PC-3 (cell line): ENCODE measurements around the gene TRIP12. TPM values are rescaled to one million over a fixed set of nuclear protein-coding genes. Genes with fewer than 3 reads are reported as not detected.

Source experiments
- ATAC-seq: fragments of 200-7000 bp; cut with Tn5 transposase; 2 replicates; pipeline ENCODE4 v1.9.1; 2020; ENCODE audit warnings: mild to moderate bottlenecking, moderate library complexity
- BruUV-seq: library from RNA; stranded (reverse); fragments of 400-500 nt; replicated peaks from 2 replicates; lab custom pipeline; 2021; lab: Mats Ljungman, UMichigan
- CTCF ChIA-PET: fragments of 300-600 bp; sonication (Branson Sonifier 250); formaldehyde crosslinking; loops from one replicate; lab custom pipeline; 2022; ENCODE audit warnings: antibody characterized with exemption; lab: Charles Lee
- POLR2A ChIA-PET: fragments of 300-600 bp; sonication (Branson Sonifier 250); formaldehyde crosslinking; loops from one replicate; lab custom pipeline; 2022; ENCODE audit warnings: antibody characterized with exemption; ENCODE audit not compliant: unreplicated experiment; lab: Charles Lee
- DNase-seq: peaks from one replicate; pipeline ENCODE4 v3.0.0-alpha.2; 2015
- H2AFZ ChIP-seq: fragments of 300-600 bp; sonication (generic); 2 replicates; pipeline ENCODE4 v1.6.0; 2016; ENCODE audit warnings: antibody characterized with exemption, low read length
- H3F3A ChIP-seq: fragments of 300-600 bp; sonication (generic); one replicate; pipeline ENCODE4 v1.6.0; 2017; ENCODE audit warnings: antibody characterized with exemption, low read length, control low read depth, mild to moderate bottlenecking; ENCODE audit not compliant: unreplicated experiment
- H3K27ac ChIP-seq: fragments of 300-600 bp; sonication (generic); 2 replicates; pipeline ENCODE4 v1.5.1; 2016; ENCODE audit warnings: mild to moderate bottlenecking, low read length
- H3K27me3 ChIP-seq: fragments of 300-600 bp; sonication (generic); 2 replicates; pipeline ENCODE4 v1.6.1; 2016; ENCODE audit warnings: low read length, mixed read lengths
- H3K36me3 ChIP-seq: fragments of 300-600 bp; sonication (generic); 2 replicates; pipeline ENCODE4 v1.6.1; 2016; ENCODE audit warnings: low read depth, mixed run types, low read length, mixed read lengths
- H3K4me1 ChIP-seq: fragments of 300-600 bp; sonication (generic); 2 replicates; pipeline ENCODE4 v1.5.1; 2016; ENCODE audit warnings: low read length; ENCODE audit not compliant: insufficient read depth
- H3K4me2 ChIP-seq: fragments of 300-600 bp; sonication (generic); 2 replicates; pipeline ENCODE4 v1.6.0; 2016; ENCODE audit warnings: low read length
- H3K4me3 ChIP-seq: fragments of 300-600 bp; sonication (generic); 2 replicates; pipeline ENCODE4 v1.5.1; 2016; ENCODE audit warnings: mild to moderate bottlenecking, low read length, mixed read lengths
- H3K79me2 ChIP-seq: fragments of 300-600 bp; sonication (generic); 2 replicates; pipeline ENCODE4 v1.6.1; 2017; ENCODE audit warnings: low read length, mixed read lengths
- H3K9ac ChIP-seq: fragments of 300-600 bp; sonication (generic); 2 replicates; pipeline ENCODE4 v1.6.0; 2016; ENCODE audit warnings: mild to moderate bottlenecking, low read length
- H3K9me2 ChIP-seq: fragments of 300-600 bp; sonication (generic); replicated peaks from 2 replicates; pipeline ENCODE4 v1.6.1; 2016; ENCODE audit warnings: mixed run types, low read length, mixed read lengths
- H3K9me3 ChIP-seq: fragments of 300-600 bp; sonication (generic); 2 replicates; pipeline ENCODE4 v1.6.1; 2016; ENCODE audit warnings: low read length, mixed read lengths
- H4K20me1 ChIP-seq: fragments of 300-600 bp; sonication (generic); 2 replicates; pipeline ENCODE4 v1.6.1; 2016; ENCODE audit warnings: low read length, mixed read lengths
- EZH2 ChIP-seq: fragments of 300-600 bp; sonication (generic); IDR thresholded peaks from one replicate; pipeline ENCODE4 v1.6.1; 2017; ENCODE audit warnings: antibody characterized with exemption, mild to moderate bottlenecking, low read length; ENCODE audit not compliant: unreplicated experiment
- EZH2phosphoT487 ChIP-seq: fragments of 300-600 bp; sonication (generic); IDR thresholded peaks from 2 replicates; pipeline ENCODE4 v1.6.1; 2018; ENCODE audit warnings: mild to moderate bottlenecking, antibody characterized with exemption, low read length, borderline replicate concordance
- intact Hi-C: fragments of 100-400 bp; cut with micrococcal nuclease; formaldehyde crosslinking; loops from 2 replicates; pipeline ENCODE4 v1.9.0; 2023
- total RNA-seq: library from RNA; depleted of rRNA; stranded (reverse); fragments of >200 nt; gene quantifications from 2 replicates; pipeline ENCODE4 v1.2.3, GENCODE V29; 2014
- TF ChIP-seq, protein P1 (sequence below): fragments of 300-600 bp; sonication (generic); conservative IDR thresholded peaks from 2 replicates; pipeline ENCODE4 v1.5.1; 2017; ENCODE audit warnings: antibody characterized with exemption, low read depth, mild to moderate bottlenecking, low read length

Gene TRIP12
- total RNA-seq, 1 experiment from 2014 or later = 113 TPM

DNA sequence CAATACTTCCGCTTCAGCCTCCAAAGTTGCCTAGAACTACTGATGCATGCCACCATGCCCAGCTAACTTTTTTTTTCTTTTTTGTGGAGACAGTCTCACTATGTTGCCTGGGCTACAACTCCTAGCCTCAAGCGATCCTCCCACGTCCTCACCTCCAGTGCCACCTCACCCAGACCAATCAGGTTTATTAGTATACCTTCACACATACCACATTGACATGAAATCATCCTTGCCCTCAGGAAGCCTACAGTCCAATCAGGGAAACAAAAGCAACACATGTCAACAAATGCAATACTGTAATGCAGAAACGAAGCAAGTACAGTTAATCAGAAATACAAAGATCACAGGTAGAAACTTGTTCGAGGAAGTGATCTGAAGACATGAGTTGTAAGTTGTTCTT, 4.0 kb downstream of the TRIP12 start:
- H4K20me1 ChIP-seq = peaks cover 33% of the 10 kb centered on the region
- no peaks in the 10 kb centered on the region for H3K9me3 ChIP-seq
- no peak overlapping the region for H3K27ac ChIP-seq
- ATAC-seq (no peak), DNase-seq (no peak)
- no peak overlapping the region for H3K4me3 ChIP-seq
- H3K4me2 ChIP-seq = no peak overlapping the region
- H3K9ac ChIP-seq = no peak overlapping the region
- no peaks in the 10 kb centered on the region for H3K9me2 ChIP-seq
- TF ChIP-seq EZH2phosphoT487 (no peak), EZH2 (no peak)
- TF ChIP-seq, protein P1, sequence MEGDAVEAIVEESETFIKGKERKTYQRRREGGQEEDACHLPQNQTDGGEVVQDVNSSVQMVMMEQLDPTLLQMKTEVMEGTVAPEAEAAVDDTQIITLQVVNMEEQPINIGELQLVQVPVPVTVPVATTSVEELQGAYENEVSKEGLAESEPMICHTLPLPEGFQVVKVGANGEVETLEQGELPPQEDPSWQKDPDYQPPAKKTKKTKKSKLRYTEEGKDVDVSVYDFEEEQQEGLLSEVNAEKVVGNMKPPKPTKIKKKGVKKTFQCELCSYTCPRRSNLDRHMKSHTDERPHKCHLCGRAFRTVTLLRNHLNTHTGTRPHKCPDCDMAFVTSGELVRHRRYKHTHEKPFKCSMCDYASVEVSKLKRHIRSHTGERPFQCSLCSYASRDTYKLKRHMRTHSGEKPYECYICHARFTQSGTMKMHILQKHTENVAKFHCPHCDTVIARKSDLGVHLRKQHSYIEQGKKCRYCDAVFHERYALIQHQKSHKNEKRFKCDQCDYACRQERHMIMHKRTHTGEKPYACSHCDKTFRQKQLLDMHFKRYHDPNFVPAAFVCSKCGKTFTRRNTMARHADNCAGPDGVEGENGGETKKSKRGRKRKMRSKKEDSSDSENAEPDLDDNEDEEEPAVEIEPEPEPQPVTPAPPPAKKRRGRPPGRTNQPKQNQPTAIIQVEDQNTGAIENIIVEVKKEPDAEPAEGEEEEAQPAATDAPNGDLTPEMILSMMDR = no peak
- H3K27me3 ChIP-seq = no peaks in the 10 kb centered on the region
- ChIA-PET CTCF (no interaction called here), POLR2A (no interaction called here)
- intact Hi-C loops = loop anchor here (10.0 kb wide), 1 partner anchor 53 kb away; no protein-coding TSS in a partner anchor
- no TSS peak for BruUV-seq
- peaks cover 87% of the 10 kb centered on the region for H3K79me2 ChIP-seq
- H3F3A ChIP-seq = no peaks in the 10 kb centered on the region
- peaks cover 9% of the 10 kb centered on the region; the same call in 1 of the 2 replicates for H3K4me1 ChIP-seq
- H3K36me3 ChIP-seq = peaks cover 12% of the 10 kb centered on the region; the same call in 1 of the 2 replicates
- H2AFZ ChIP-seq = no peak overlapping the region

DNA sequence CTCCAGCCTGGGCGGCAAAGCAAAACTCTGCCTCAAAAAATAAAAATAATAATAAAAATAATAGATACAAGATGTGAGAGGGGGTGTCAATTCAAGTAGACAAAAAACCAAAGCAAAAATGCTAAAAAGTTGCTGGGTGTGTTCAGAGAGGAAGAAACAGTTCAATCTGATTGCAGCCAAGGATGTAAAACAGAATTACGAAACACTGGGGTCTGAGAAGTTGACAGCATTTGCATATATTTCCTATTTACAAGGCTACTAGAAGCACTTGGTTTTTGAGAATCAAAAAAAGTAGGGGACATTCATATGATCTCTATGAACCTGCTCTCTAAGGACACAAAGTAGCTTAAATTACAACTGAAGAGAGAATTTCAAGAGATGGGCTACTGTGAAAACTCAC, 7.6 kb downstream of the TRIP12 start:
- H3K9ac ChIP-seq = no peak overlapping the region
- H3K79me2 ChIP-seq = peaks cover 98% of the 10 kb centered on the region
- no TSS peak for BruUV-seq
- TF ChIP-seq EZH2phosphoT487 = no peak
- no peaks in the 10 kb centered on the region for H3F3A ChIP-seq
- DNase-seq (no peak), ATAC-seq (no peak)
- H2AFZ ChIP-seq = no peak overlapping the region
- peaks cover under 1% of the 10 kb centered on the region; the same call in 1 of the 2 replicates for H3K4me1 ChIP-seq
- H3K4me3 ChIP-seq = no peak overlapping the region
- H3K27me3 ChIP-seq = no peaks in the 10 kb centered on the region
- H4K20me1 ChIP-seq = peaks cover 43% of the 10 kb centered on the region
- H3K4me2 ChIP-seq = no peak overlapping the region
- POLR2A ChIA-PET = no interaction called here
- intact Hi-C loops = loop anchor here (10.0 kb wide), 1 partner anchor 49 kb away; no protein-coding TSS in a partner anchor
- no peaks in the 10 kb centered on the region for H3K9me3 ChIP-seq
- H3K27ac ChIP-seq = no peak overlapping the region
- CTCF ChIA-PET = no interaction called here
- peaks cover 12% of the 10 kb centered on the region; the same call in 1 of the 2 replicates for H3K36me3 ChIP-seq
- no peaks in the 10 kb centered on the region for H3K9me2 ChIP-seq

DNA sequence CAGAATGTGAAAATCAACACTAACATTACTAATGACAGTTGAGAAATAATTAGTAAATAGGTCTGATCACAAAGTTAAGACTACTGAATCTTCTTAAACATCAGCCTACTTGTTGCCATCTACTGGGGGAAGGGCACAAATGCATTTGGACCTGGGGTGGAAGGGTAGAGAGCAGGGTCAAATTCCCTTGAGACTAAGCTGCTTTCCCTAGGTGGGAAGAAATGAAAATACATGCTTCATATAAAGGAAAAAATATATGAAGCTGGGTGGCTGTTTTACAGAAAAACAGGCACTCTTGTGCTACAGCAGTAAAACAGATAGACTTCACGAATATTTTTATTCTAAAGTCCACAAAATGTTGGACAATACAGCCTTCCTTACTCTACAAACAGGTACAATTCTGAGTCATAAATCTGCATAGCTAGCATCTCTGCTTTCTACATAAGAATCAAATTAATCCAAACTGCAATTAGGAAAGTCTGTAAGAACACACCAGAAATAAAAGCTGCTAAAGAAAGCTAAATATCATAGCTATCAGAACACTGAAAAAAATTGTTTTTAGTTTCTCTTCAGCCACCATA, 10.9 kb downstream of the TRIP12 start:
- H3K4me2 ChIP-seq = no peak overlapping the region
- H3K79me2 ChIP-seq = peaks cover 92% of the 10 kb centered on the region
- CTCF ChIA-PET = interaction anchor here (0.8 kb wide), 1 partner anchor 111 kb away, joined by 6 read pairs; no protein-coding TSS in a partner anchor
- H3K36me3 ChIP-seq = peaks cover 4% of the 10 kb centered on the region; the same call in 1 of the 2 replicates
- no peaks in the 10 kb centered on the region for H3K9me2 ChIP-seq
- no peak overlapping the region for H2AFZ ChIP-seq
- POLR2A ChIA-PET = no interaction called here
- DNase-seq = peak; percentile 20
- no peak overlapping the region for H3K4me3 ChIP-seq
- no peak overlapping the region for H3K27ac ChIP-seq
- H3K27me3 ChIP-seq = no peaks in the 10 kb centered on the region
- BruUV-seq = no TSS peak
- H4K20me1 ChIP-seq = peaks cover 24% of the 10 kb centered on the region
- intact Hi-C loops = loop anchor here (2.0 to 10.0 kb wide), 2 partner anchors 46 to 110 kb away; no protein-coding TSS in a partner anchor
- no peaks in the 10 kb centered on the region for H3F3A ChIP-seq
- TF ChIP-seq, protein P1 = peak; percentile 59
- TF ChIP-seq EZH2 (no peak), EZH2phosphoT487 (no peak)
- H3K9me3 ChIP-seq = no peaks in the 10 kb centered on the region
- no peaks in the 10 kb centered on the region for H3K4me1 ChIP-seq
- peak; percentile 77 for ATAC-seq
- H3K9ac ChIP-seq = no peak overlapping the region
